ENCODE results near the gene PTPN5. TPM values are rescaled to one million over a fixed set of nuclear protein-coding genes. Genes with fewer than 3 reads are reported as not detected.

Gene PTPN5
- total and polyA plus RNA-seq, 8 donors: 0.19 to 2.9 (median 0.38) TPM; not detected in 3

DNA sequence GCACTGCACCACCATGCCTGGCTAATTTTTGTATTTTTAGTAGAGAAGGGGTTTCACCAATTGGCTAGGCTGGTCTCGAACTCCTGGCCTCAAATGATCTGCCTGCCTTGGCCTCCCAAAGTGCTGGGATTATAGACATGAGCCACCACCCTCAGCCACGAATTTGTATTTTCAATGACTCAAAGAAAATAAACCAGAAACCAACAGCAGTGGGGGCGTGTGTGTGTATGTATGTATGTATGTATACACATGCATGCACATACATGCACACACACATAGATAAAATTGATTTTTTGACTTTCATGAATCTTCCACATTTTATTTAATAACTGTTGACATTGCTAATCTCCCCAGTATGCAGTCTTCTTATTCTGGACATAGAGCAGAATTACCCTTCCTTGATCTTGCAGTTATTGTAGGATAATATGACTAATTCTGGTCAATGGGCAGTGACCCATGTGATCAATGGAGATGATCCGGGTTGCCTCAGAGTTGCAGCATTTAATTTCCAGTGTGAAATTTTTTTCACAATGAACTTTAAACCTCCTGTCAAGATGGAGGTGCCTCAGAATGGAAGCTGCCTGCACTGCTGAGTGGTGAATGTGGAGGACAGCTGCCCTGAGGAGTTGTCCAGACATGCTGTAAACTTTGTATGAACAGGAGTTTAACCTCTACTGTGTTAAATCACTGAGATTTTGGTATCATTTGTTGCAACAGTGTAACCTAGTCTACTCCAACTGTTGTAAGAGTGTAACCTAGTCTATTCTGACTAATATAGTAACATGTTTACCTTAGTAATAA, 12.8 kb upstream of the PTPN5 start:
- intact Hi-C loops (cut with DNase I; ENCODE audit: low total_unique reads): no loop called here
- Histone ChIP-seq H3K4me3 (no peak overlapping the region), H3K36me3 (no peaks in the 10 kb centered on the region), H3K27me3 (no peaks in the 10 kb centered on the region), H3K27ac (no peak overlapping the region), H3K9me3 (no peaks in the 10 kb centered on the region), H3K4me1 (peaks cover 0 to 10% (median 0%) of the 10 kb centered on the region in 4 donors)
- DNase-seq: no peak
- TF ChIP-seq EP300 (IDR thresholded peaks at IDR 0.05) (no peak), POLR2AphosphoS5 (IDR thresholded peaks at IDR 0.05) (no peak), POLR2A (IDR thresholded peaks at IDR 0.05) (no peak)
- TF ChIP-seq, protein P1, sequence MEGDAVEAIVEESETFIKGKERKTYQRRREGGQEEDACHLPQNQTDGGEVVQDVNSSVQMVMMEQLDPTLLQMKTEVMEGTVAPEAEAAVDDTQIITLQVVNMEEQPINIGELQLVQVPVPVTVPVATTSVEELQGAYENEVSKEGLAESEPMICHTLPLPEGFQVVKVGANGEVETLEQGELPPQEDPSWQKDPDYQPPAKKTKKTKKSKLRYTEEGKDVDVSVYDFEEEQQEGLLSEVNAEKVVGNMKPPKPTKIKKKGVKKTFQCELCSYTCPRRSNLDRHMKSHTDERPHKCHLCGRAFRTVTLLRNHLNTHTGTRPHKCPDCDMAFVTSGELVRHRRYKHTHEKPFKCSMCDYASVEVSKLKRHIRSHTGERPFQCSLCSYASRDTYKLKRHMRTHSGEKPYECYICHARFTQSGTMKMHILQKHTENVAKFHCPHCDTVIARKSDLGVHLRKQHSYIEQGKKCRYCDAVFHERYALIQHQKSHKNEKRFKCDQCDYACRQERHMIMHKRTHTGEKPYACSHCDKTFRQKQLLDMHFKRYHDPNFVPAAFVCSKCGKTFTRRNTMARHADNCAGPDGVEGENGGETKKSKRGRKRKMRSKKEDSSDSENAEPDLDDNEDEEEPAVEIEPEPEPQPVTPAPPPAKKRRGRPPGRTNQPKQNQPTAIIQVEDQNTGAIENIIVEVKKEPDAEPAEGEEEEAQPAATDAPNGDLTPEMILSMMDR (IDR thresholded peaks at IDR 0.05): no peak
- WGBS, 5 donors: 52 to 71% (median 61%) methylated on average over 4 of the region's 4 CpGs

DNA sequence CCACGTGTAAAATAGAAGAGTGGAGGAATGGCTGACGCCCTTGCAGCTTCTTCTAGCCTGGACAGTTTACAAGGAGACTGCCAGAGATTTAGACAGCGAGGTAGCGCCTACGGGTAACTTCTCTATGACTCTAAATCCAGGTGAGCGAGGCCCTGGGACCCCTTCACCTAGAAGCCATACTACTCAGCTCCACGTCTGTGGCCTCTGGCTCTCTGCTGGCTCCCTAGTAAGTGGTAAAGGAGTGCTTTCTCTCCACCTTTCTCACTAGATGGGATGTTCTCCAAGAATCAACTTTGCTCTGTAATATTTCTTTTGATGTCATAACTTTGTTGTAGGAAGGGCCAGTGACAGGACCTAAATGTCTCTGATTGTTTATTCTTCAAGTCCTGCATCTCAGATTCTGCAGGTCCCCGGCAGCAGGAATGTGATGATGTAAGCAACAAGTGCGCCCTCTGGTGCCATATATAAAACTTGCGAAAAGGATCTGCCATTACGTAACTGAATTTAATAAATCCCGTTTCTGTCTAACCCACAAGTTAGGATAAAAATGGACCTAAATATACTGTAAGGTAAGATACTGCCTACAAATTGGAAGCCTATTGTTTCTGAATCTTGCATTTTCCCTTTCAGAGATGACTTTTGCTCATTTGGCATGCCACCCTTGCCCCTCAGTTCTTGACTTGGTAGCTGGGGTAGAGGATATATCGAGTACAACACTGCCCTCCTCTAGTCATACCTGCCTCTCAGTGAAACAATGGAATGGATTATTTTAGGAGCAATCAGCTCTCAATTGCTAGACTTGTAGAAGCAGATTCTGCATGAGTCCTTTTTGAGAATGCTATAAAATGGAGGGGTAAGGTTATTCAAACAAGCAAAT, 11.0 kb upstream of the PTPN5 start:
- no peak overlapping the region for H3K27ac ChIP-seq
- no peaks in the 10 kb centered on the region for H3K27me3 ChIP-seq
- H3K36me3 ChIP-seq: no peaks in the 10 kb centered on the region
- no peaks in the 10 kb centered on the region for H3K9me3 ChIP-seq
- peaks cover 0 to 10% (median 0%) of the 10 kb centered on the region in 4 donors for H3K4me1 ChIP-seq
- peak; percentile 52 to 84 for DNase-seq
- 31 to 37% (median 36%) methylated on average over 13 of the region's 13 CpGs for WGBS, 5 donors
- TF ChIP-seq, protein P1 (IDR thresholded peaks at IDR 0.05): peak in 3 of 7 experiments; percentile 25 to 48 (median 39)
- TF ChIP-seq POLR2A (IDR thresholded peaks at IDR 0.05): no peak
- no peak overlapping the region for H3K4me3 ChIP-seq
- intact Hi-C loops (cut with DNase I; ENCODE audit: low total_unique reads): no loop called here

DNA sequence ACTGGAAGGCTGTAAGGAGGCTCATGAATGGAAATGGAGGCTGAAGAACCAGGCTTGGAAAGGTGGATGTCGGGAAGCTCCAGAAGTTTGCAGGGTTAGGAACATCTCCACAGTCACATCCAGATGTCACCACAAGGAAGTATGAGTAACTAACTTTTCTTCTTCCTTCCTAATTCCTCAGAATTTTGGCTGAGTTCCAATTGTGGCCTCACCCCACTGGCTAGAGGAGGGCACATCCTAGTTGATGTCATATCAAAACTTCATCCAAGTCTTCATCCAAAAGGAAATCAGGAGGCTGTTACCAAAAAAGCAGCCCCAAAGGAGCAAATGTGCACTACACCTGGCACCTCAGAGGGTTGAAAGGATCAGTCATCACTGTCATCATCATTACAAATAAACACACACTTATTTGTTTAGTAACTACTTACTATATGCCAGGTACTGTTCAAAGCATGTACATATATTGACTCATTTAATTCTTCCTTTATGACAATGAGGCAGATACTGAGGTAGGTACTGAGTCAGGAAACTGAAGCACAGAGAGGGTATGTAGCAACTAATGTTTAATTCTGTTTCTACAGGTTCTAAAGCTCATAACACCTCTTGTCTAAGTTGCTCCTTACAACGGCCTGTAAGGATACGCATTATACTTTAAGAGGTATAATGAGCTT, 7.3 kb upstream of the PTPN5 start:
- Histone ChIP-seq H3K4me3 (no peak overlapping the region), H3K4me1 (peaks cover 0 to 10% (median 0%) of the 10 kb centered on the region in 4 donors), H3K9me3 (no peaks in the 10 kb centered on the region), H3K36me3 (no peaks in the 10 kb centered on the region), H3K27me3 (peaks cover 0 to 23% (median 7%) of the 10 kb centered on the region in 3 donors), H3K27ac (no peak overlapping the region)
- WGBS, 5 donors: 74 to 83% (median 79%) methylated on average over 3 of the region's 3 CpGs
- intact Hi-C loops (cut with DNase I; ENCODE audit: low total_unique reads): no loop called here
- TF ChIP-seq POLR2AphosphoS5 (IDR thresholded peaks at IDR 0.05) (no peak), POLR2A (IDR thresholded peaks at IDR 0.05) (no peak), EP300 (IDR thresholded peaks at IDR 0.05) (no peak)
- TF ChIP-seq, protein P1 (IDR thresholded peaks at IDR 0.05): no peak
- no peak for DNase-seq

DNA sequence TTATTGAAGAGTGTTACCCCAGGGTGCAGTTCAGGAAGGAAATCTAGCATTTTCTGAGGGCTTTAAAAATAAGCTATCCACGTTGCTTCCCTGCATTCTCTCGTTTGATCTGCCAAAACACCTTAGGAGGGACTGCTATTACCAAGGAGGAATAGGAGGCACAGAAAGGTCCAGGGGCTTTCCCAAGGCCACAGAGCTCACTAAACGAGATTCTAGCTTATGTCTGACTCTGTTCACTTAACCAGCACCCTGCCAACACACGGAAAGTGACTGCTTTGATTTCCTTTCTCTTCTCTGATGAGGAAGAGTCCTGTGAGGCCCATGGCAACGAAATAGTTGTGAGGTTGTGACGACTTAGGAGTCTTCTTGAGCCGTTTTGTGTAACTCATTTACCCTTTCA, 3.4 kb upstream of the PTPN5 start:
- Histone ChIP-seq H3K4me3 (no peak overlapping the region), H3K4me1 (peaks cover 10 to 16% (median 15%) of the 10 kb centered on the region in 4 donors), H3K27ac (no peak overlapping the region), H3K9me3 (no peaks in the 10 kb centered on the region), H3K36me3 (no peaks in the 10 kb centered on the region), H3K27me3 (peaks cover 9 to 63% (median 43%) of the 10 kb centered on the region in 3 donors)
- TF ChIP-seq POLR2A (IDR thresholded peaks at IDR 0.05) (no peak), EP300 (IDR thresholded peaks at IDR 0.05) (no peak), POLR2AphosphoS5 (IDR thresholded peaks at IDR 0.05) (no peak)
- TF ChIP-seq, protein P1 (IDR thresholded peaks at IDR 0.05): no peak
- intact Hi-C loops (cut with DNase I; ENCODE audit: low total_unique reads): no loop called here
- DNase-seq: no peak
- 29 to 36% (median 34%) methylated on average over 7 of the region's 7 CpGs for WGBS, 5 donors
